GM12878 (cell line): ENCODE results near the gene KLHL18. TPM values are rescaled to one million over a fixed set of nuclear protein-coding genes. Genes with fewer than 3 reads are reported as not detected.

ENCODE experiments used
- ASH2L ChIP-seq: fragments of 300-600, 200-600 bp; sonication (generic); IDR thresholded peaks from 2 replicates; pipeline ENCODE4 v1.6.1; 2017; ENCODE audit warnings: low read depth, mild to moderate bottlenecking, borderline replicate concordance
- CBX3 ChIP-seq: fragments of 200-600 bp; sonication (generic); IDR thresholded peaks from 2 replicates; pipeline ENCODE4 v1.6.1; 2016; ENCODE audit warnings: low read depth, borderline replicate concordance
- CBX5 ChIP-seq: sonication (generic); IDR thresholded peaks from 2 replicates; pipeline ENCODE4 v1.6.1; 2016; ENCODE audit warnings: low read depth, moderate library complexity, mild to moderate bottlenecking, inconsistent platforms
- DPF2 ChIP-seq: fragments of 450-650 bp; IDR thresholded peaks from 2 replicates; pipeline ENCODE4 v1.6.1; 2017; ENCODE audit warnings: mild to moderate bottlenecking
- EP300 ChIP-seq, 2 experiments: fragments of 150-350 bp in 1 of 2; IDR thresholded peaks; 2 replicates each; pipeline ENCODE4 v1.6.1; 2011 to 2012; ENCODE audit warnings: low read depth in 2 of 2, low read length in 2 of 2, borderline replicate concordance in 1 of 2, improper control_type of control experiment in 1 of 2, inconsistent platforms in 1 of 2; ENCODE audit not compliant: control insufficient read depth in 1 of 2
- ESRRA ChIP-seq: IDR thresholded peaks from 2 replicates; pipeline ENCODE4 v1.6.1; 2012; ENCODE audit warnings: mild to moderate bottlenecking, low read length, improper control_type of control experiment
- HCFC1 ChIP-seq: fragments of 150-350 bp; IDR thresholded peaks from 2 replicates; pipeline ENCODE4 v1.6.1; 2014; ENCODE audit warnings: low read length
- HDAC2 ChIP-seq: fragments of 200-600 bp; sonication (generic); IDR thresholded peaks from 2 replicates; pipeline ENCODE4 v1.6.1; 2017
- KDM1A ChIP-seq: fragments of 200-600 bp; sonication (generic); IDR thresholded peaks from 2 replicates; pipeline ENCODE4 v1.6.1; 2016; ENCODE audit warnings: borderline replicate concordance
- MTA3 ChIP-seq: IDR thresholded peaks from 2 replicates; pipeline ENCODE4 v1.6.1; 2012; ENCODE audit warnings: low read length, inconsistent platforms, borderline replicate concordance
- NFIC ChIP-seq: IDR thresholded peaks from 2 replicates; pipeline ENCODE4 v1.6.1; 2012; ENCODE audit warnings: low read depth, mild to moderate bottlenecking, inconsistent platforms, low read length, moderate library complexity
- NFYA ChIP-seq: IDR thresholded peaks from 2 replicates; pipeline ENCODE4 v1.6.1; 2011; ENCODE audit warnings: low read depth, mild to moderate bottlenecking, low read length, improper control_type of control experiment, borderline replicate concordance
- PAX8 ChIP-seq: fragments of 450-650 bp; IDR thresholded peaks from 2 replicates; pipeline ENCODE4 v1.6.1; 2017; ENCODE audit warnings: mild to moderate bottlenecking, moderate library complexity
- POLR2A ChIP-seq: IDR thresholded peaks from 2 replicates; pipeline ENCODE4 v1.6.1; 2011; ENCODE audit warnings: low read depth, mild to moderate bottlenecking, low read length
- RCOR1 ChIP-seq: conservative IDR thresholded peaks from 2 replicates; pipeline ENCODE4 v1.6.1; 2012; ENCODE audit warnings: low read depth, low read length, improper control_type of control experiment
- SIN3A ChIP-seq: IDR thresholded peaks from 2 replicates; pipeline ENCODE4 v1.6.1; 2012; ENCODE audit warnings: low read depth, low read length, improper control_type of control experiment
- SMAD5 ChIP-seq: IDR thresholded peaks from 2 replicates; pipeline ENCODE4 v1.6.1; 2016; ENCODE audit warnings: antibody characterized with exemption, low read depth
- SREBF1 ChIP-seq: IDR thresholded peaks from 2 replicates; pipeline ENCODE4 v1.6.1; 2012; ENCODE audit warnings: mild to moderate bottlenecking, low read length
- SUZ12 ChIP-seq: fragments of 200-600 bp; sonication (generic); IDR thresholded peaks from one replicate; pipeline ENCODE4 v1.6.1; 2018; ENCODE audit warnings: antibody characterized with exemption, mild to moderate bottlenecking; ENCODE audit not compliant: unreplicated experiment
- YBX1 ChIP-seq: fragments of 450-650 bp; IDR thresholded peaks from 2 replicates; pipeline ENCODE4 v1.6.1; 2016; ENCODE audit warnings: antibody characterized with exemption
- ZNF207 ChIP-seq: fragments of 450-650 bp; IDR thresholded peaks from 2 replicates; pipeline ENCODE4 v1.6.1; 2014; ENCODE audit warnings: antibody characterized with exemption, mild to moderate bottlenecking, borderline replicate concordance
- polyA plus RNA-seq, 11 experiments: library from polyadenylated mRNA; depleted of rRNA in 4 of 11; unstranded in 6 of 11; stranded (reverse) in 5 of 11; fragments of >200 nt; fragmentation: Nextera tagmentation in 4 of 11; fragmentation: Illumina TruSeq in 1 of 11; extraction: Ambion mirVana in 4 of 11; extraction: Trizol in 1 of 11; gene quantifications; 1 replicate in 1 of 11; 2 replicates in 10 of 11; pipeline versions ENCODE4 v1.2.1 to v1.2.3, GENCODE V29; 2011 to 2016; ENCODE audit warnings: inconsistent platforms in 2 of 11, missing spikeins in 2 of 11, low read depth in 1 of 11
- total RNA-seq, 4 experiments: library from RNA; depleted of rRNA in 3 of 4; stranded (reverse); fragments of >200 nt in 3 of 4; fragmentation: Illumina TruSeq in 1 of 4; extraction: Trizol in 1 of 4; gene quantifications; 2 replicates each; pipeline versions ENCODE4 v1.2.1 to v1.2.3, GENCODE V29; 2013 to 2021
- TF ChIP-seq, protein P1 (sequence below): fragments of 450-650 bp; conservative IDR thresholded peaks from 2 replicates; pipeline ENCODE4 v1.6.1; 2017; ENCODE audit warnings: mild to moderate bottlenecking, moderate library complexity
- TF ChIP-seq, protein P2 (sequence below): IDR thresholded peaks from 2 replicates; pipeline ENCODE4 v1.6.1; 2011; ENCODE audit warnings: low read depth, low read length, improper control_type of control experiment, borderline replicate concordance
- TF ChIP-seq, protein P3 (sequence below): IDR thresholded peaks from 2 replicates; pipeline ENCODE4 v1.6.1; 2012; ENCODE audit warnings: low read depth, low read length, improper control_type of control experiment
- TF ChIP-seq, protein P4 (sequence below): fragments of 450-650 bp; formaldehyde crosslinking; IDR thresholded peaks from 2 replicates; pipeline ENCODE4 v1.5.0; 2022; ENCODE audit warnings: mild to moderate bottlenecking, missing genetic modification characterization

Gene KLHL18
- total and polyA plus RNA-seq, 10 of the 15 experiments (the other 5 are each of a cell fraction or from before 2014, with no cell fraction given), result 24.0 to 69.8 (median 51.7) TPM

DNA sequence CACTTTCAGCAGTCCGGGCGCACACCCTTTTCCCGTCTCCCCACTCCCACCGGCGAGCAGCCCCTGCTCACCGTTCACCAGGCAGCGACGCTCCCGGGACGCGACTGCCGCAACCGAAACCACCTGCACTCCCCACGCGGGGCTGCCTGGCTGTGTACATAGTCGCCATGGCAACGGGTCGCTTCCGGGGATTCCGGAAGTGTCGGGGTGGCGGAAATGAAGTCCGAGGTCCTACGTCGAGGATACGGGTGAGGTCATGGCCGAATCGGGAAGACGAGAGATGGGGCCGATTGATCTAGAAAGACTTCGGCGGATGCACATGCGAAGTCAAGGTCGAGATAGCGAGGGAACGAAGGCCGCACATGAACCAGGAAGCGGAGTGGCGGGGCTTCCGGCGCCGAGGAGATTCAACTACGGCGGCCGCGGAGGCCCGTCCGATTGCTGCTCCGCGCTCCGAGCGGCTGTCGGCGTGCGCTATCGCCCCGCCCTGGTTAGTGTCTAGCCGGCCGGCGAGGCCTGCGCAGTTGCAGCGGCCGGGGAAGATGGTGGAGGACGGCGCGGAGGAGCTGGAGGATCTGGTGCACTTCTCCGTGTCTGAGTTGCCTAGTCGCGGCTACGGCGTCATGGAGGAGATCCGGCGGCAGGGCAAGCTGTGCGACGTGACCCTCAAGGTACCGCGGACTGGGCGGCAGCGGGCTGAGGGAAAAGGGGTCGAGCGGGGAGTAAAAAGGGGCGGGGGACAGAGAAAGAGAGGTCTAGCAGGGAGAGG, at the start of gene KLHL18, which contains the start of gene KIF9 (continued):
- TF ChIP-seq NFIC, result no peak
- TF ChIP-seq, protein P1, sequence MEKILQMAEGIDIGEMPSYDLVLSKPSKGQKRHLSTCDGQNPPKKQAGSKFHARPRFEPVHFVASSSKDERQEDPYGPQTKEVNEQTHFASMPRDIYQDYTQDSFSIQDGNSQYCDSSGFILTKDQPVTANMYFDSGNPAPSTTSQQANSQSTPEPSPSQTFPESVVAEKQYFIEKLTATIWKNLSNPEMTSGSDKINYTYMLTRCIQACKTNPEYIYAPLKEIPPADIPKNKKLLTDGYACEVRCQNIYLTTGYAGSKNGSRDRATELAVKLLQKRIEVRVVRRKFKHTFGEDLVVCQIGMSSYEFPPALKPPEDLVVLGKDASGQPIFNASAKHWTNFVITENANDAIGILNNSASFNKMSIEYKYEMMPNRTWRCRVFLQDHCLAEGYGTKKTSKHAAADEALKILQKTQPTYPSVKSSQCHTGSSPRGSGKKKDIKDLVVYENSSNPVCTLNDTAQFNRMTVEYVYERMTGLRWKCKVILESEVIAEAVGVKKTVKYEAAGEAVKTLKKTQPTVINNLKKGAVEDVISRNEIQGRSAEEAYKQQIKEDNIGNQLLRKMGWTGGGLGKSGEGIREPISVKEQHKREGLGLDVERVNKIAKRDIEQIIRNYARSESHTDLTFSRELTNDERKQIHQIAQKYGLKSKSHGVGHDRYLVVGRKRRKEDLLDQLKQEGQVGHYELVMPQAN, result peak; percentile 100
- TF ChIP-seq SREBF1, result no peak
- no peak for TF ChIP-seq ASH2L
- TF ChIP-seq MTA3, result no peak
- TF ChIP-seq, protein P2, sequence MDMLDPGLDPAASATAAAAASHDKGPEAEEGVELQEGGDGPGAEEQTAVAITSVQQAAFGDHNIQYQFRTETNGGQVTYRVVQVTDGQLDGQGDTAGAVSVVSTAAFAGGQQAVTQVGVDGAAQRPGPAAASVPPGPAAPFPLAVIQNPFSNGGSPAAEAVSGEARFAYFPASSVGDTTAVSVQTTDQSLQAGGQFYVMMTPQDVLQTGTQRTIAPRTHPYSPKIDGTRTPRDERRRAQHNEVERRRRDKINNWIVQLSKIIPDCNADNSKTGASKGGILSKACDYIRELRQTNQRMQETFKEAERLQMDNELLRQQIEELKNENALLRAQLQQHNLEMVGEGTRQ, result no peak
- TF ChIP-seq POLR2A, result peak; percentile 96
- TF ChIP-seq PAX8, result no peak
- TF ChIP-seq YBX1, result no peak
- peak; percentile 65 for TF ChIP-seq HCFC1
- TF ChIP-seq SUZ12, result no peak
- TF ChIP-seq SMAD5, result peak; percentile 35; the same call in 1 of the 2 replicates
- no peak for TF ChIP-seq HDAC2
- TF ChIP-seq ZNF207, result peak; percentile 89; the same call in 1 of the 2 replicates
- TF ChIP-seq ESRRA, result no peak; the same call in 1 of the 2 replicates
- TF ChIP-seq, protein P3, sequence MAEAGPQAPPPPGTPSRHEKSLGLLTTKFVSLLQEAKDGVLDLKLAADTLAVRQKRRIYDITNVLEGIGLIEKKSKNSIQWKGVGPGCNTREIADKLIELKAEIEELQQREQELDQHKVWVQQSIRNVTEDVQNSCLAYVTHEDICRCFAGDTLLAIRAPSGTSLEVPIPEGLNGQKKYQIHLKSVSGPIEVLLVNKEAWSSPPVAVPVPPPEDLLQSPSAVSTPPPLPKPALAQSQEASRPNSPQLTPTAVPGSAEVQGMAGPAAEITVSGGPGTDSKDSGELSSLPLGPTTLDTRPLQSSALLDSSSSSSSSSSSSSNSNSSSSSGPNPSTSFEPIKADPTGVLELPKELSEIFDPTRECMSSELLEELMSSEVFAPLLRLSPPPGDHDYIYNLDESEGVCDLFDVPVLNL, result no peak
- no peak for TF ChIP-seq CBX3
- TF ChIP-seq, protein P4, sequence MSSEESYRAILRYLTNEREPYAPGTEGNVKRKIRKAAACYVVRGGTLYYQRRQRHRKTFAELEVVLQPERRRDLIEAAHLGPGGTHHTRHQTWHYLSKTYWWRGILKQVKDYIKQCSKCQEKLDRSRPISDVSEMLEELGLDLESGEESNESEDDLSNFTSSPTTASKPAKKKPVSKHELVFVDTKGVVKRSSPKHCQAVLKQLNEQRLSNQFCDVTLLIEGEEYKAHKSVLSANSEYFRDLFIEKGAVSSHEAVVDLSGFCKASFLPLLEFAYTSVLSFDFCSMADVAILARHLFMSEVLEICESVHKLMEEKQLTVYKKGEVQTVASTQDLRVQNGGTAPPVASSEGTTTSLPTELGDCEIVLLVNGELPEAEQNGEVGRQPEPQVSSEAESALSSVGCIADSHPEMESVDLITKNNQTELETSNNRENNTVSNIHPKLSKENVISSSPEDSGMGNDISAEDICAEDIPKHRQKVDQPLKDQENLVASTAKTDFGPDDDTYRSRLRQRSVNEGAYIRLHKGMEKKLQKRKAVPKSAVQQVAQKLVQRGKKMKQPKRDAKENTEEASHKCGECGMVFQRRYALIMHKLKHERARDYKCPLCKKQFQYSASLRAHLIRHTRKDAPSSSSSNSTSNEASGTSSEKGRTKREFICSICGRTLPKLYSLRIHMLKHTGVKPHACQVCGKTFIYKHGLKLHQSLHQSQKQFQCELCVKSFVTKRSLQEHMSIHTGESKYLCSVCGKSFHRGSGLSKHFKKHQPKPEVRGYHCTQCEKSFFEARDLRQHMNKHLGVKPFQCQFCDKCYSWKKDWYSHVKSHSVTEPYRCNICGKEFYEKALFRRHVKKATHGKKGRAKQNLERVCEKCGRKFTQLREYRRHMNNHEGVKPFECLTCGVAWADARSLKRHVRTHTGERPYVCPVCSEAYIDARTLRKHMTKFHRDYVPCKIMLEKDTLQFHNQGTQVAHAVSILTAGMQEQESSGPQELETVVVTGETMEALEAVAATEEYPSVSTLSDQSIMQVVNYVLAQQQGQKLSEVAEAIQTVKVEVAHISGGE (CRISPR knock-in tag), result no peak
- 0 out of 2 replicates have a peak, but pooled peaks have one; percentile 2 for TF ChIP-seq RCOR1
- TF ChIP-seq NFYA, result no peak
- peak; percentile 100 for TF ChIP-seq SIN3A
- TF ChIP-seq KDM1A, result no peak
- TF ChIP-seq EP300 (IDR thresholded peaks at IDR 0.05; ENCODE audit: borderline replicate concordance in 1 of 2, control insufficient read depth in 1 of 2, low read depth in 2 of 2, low read length in 2 of 2), result no peak; a peak in 1 of 4 replicates
- peak; percentile 64; the same call in 1 of the 2 replicates for TF ChIP-seq DPF2
- peak; percentile 40; the same call in 1 of the 2 replicates for TF ChIP-seq CBX5
